ENCODE measurements around the gene CCDC187. TPM values are rescaled to one million over a fixed set of nuclear protein-coding genes. Genes with fewer than 3 reads are reported as not detected.
"Not testable (repeated sequence)": the region's sequence is repeated elsewhere in the genome, so short reads cannot be mapped to it uniquely, and the experiment has no call there.

Gene CCDC187
- total RNA-seq, 4 donors from 2014 or later, result 0.20 TPM; not detected in 3

GRCh38 chr9:136270173-136270705 is 33.7 kb downstream of the CCDC187 start:
- no peak overlapping the region for H3K4me3 ChIP-seq
- H3K9me3 ChIP-seq, result no peaks in the 10 kb centered on the region
- H3K36me3 ChIP-seq, result no peaks in the 10 kb centered on the region
- no peak for DNase-seq (ENCODE audit: low spot score in 2 of 2)
- TF ChIP-seq EP300 (IDR thresholded peaks at IDR 0.05), result no peak
- H3K27ac ChIP-seq, result no peak overlapping the region
- 83% methylated on average over 13 of the region's 13 CpGs for WGBS, 2 donors
- H3K27me3 ChIP-seq, result peaks cover 0 to 16% of the 10 kb centered on the region in 2 donors
- H3K4me1 ChIP-seq, result peaks cover 0 to 13% (median 4%) of the 10 kb centered on the region in 4 donors

GRCh38 chr9:136268735-136269134 is 35.2 kb downstream of the CCDC187 start:
- H3K4me1 ChIP-seq, result peaks cover 0 to 13% (median 4%) of the 10 kb centered on the region in 4 donors
- 54 to 57% methylated on average over 6 of the region's 6 CpGs for WGBS, 2 donors
- H3K27me3 ChIP-seq, result peaks cover 0 to under 1% of the 10 kb centered on the region in 2 donors
- H3K36me3 ChIP-seq, result no peaks in the 10 kb centered on the region
- H3K9me3 ChIP-seq, result no peaks in the 10 kb centered on the region
- no peak overlapping the region for H3K27ac ChIP-seq
- no peak for TF ChIP-seq POLR2A (IDR thresholded peaks at IDR 0.05)
- TF ChIP-seq EP300 (IDR thresholded peaks at IDR 0.05), result no peak
- TF ChIP-seq CTCF (IDR thresholded peaks at IDR 0.05), result no peak
- DNase-seq (ENCODE audit: low spot score in 2 of 2), result no peak
- no peak overlapping the region for H3K4me3 ChIP-seq

GRCh38 chr9:136268318-136268717 is 35.6 kb downstream of the CCDC187 start:
- Histone ChIP-seq H3K27ac (no peak overlapping the region), H3K4me1 (peaks cover 0 to 13% (median 4%) of the 10 kb centered on the region in 4 donors), H3K9me3 (no peaks in the 10 kb centered on the region), H3K27me3 (no peaks in the 10 kb centered on the region), H3K4me3 (no peak overlapping the region), H3K36me3 (no peaks in the 10 kb centered on the region)
- no peak for DNase-seq (ENCODE audit: low spot score in 2 of 2)
- WGBS, 2 donors, result 41 to 50% methylated on average over 6 of the region's 6 CpGs
- TF ChIP-seq EP300 (IDR thresholded peaks at IDR 0.05), result no peak
- no peak for TF ChIP-seq POLR2A (IDR thresholded peaks at IDR 0.05)
- no peak for TF ChIP-seq CTCF (IDR thresholded peaks at IDR 0.05)

- H3K4me1 ChIP-seq, result peaks cover 0 to 13% (median 4%) of the 10 kb centered on the region in 4 donors
- no peaks in the 10 kb centered on the region for H3K36me3 ChIP-seq
- H3K27ac ChIP-seq, result peak overlapping the region in 2 of 4 donors; percentile 22 to 58
- TF ChIP-seq POLR2A (IDR thresholded peaks at IDR 0.05) (peak in 1 of 2 donors; percentile 45), CTCF (IDR thresholded peaks at IDR 0.05) (peak in 1 of 5 experiments; percentile 16), EP300 (IDR thresholded peaks at IDR 0.05) (peak in 1 of 2 donors; percentile 18)
- 7 to 11% methylated on average over 28 to 52 of the region's 60 CpGs for WGBS, 2 donors
- H3K9me3 ChIP-seq, result no peaks in the 10 kb centered on the region
- peak; percentile 50 to 57 for DNase-seq (ENCODE audit: low spot score in 2 of 2)
- H3K27me3 ChIP-seq, result no peaks in the 10 kb centered on the region
- peak overlapping the region; percentile 31 to 51 (median 42) for H3K4me3 ChIP-seq
Measured at GRCh38 chr9:136267261-136268111, 36.4 kb downstream of the CCDC187 start.

- Histone ChIP-seq H3K27ac (peak overlapping the region in 1 of 4 donors; percentile 58), H3K4me1 (peaks cover 0 to 13% (median 4%) of the 10 kb centered on the region in 4 donors), H3K4me3 (peak overlapping the region in 3 of 4 donors; percentile 19 to 51 (median 36))
- not testable (repeated sequence) for H3K36me3 ChIP-seq; H3K27me3 ChIP-seq; H3K9me3 ChIP-seq; DNase-seq (ENCODE audit: low spot score in 2 of 2)
- WGBS, 2 donors, result 87 to 91% methylated on average over 18 of the region's 18 CpGs
Measured at GRCh38 chr9:136266641-136267040, 37.3 kb downstream of the CCDC187 start.

All from tibial nerve (tissue), 4 donors.